H1 (cell line): ENCODE data around the gene PLPPR1. TPM values are rescaled to one million over a fixed set of nuclear protein-coding genes. Genes with fewer than 3 reads are reported as not detected.

Experiments used
- CHD7 ChIP-seq: fragments of 300-600 bp; sonication (generic); IDR thresholded peaks from 2 replicates; pipeline ENCODE4 v1.7.1; 2012; ENCODE audit warnings: low read length, moderate library complexity, mild to moderate bottlenecking, inconsistent platforms; ENCODE audit not compliant: insufficient replicate concordance
- E2F6 ChIP-seq: IDR thresholded peaks from 2 replicates; pipeline ENCODE4 v1.6.1; 2012; ENCODE audit warnings: inconsistent platforms
- GTF2F1 ChIP-seq: IDR thresholded peaks from 2 replicates; pipeline ENCODE4 v1.6.1; 2012; ENCODE audit warnings: low read depth, low read length, improper control_type of control experiment, borderline replicate concordance
- HDAC2 ChIP-seq, 2 experiments: fragments of 300-600 bp in 1 of 2; sonication (generic) in 1 of 2; IDR thresholded peaks; 2 replicates each; pipeline ENCODE4 v1.6.1; 2011 to 2012; ENCODE audit warnings: low read depth in 2 of 2, low read length in 2 of 2, mild to moderate bottlenecking in 2 of 2, moderate library complexity in 2 of 2, borderline replicate concordance in 1 of 2, inconsistent platforms in 1 of 2
- NANOG ChIP-seq: IDR thresholded peaks from 2 replicates; pipeline ENCODE4 v1.6.1; 2011; ENCODE audit warnings: low read length, low read depth, mild to moderate bottlenecking, inconsistent platforms; ENCODE audit not compliant: insufficient read depth, poor library complexity, severe bottlenecking
- POLR2A ChIP-seq, 2 experiments: IDR thresholded peaks; 1 replicate in 1 of 2; 2 replicates in 1 of 2; pipeline ENCODE4 v1.6.1; 2011; ENCODE audit warnings: low read depth in 2 of 2, low read length in 2 of 2, mild to moderate bottlenecking in 2 of 2; ENCODE audit errors: control extremely low read depth in 1 of 2
- POLR2AphosphoS5 ChIP-seq: IDR thresholded peaks from 2 replicates; pipeline ENCODE4 v1.6.1; 2011; ENCODE audit warnings: low read depth, low read length
- SIN3A ChIP-seq, 2 experiments: IDR thresholded peaks in 1 of 2; conservative IDR thresholded peaks in 1 of 2; 2 replicates each; pipeline ENCODE4 v1.6.1; 2011 to 2012; ENCODE audit warnings: low read length in 2 of 2, improper control_type of control experiment in 1 of 2, low read depth in 1 of 2, mild to moderate bottlenecking in 1 of 2
- SRF ChIP-seq: IDR thresholded peaks from 2 replicates; pipeline ENCODE4 v1.6.1; 2011; ENCODE audit warnings: mild to moderate bottlenecking, low read depth, low read length, moderate library complexity
- TAF1 ChIP-seq: IDR thresholded peaks from 2 replicates; pipeline ENCODE4 v1.6.1; 2011; ENCODE audit warnings: mild to moderate bottlenecking, low read depth, low read length
- ZNF274 ChIP-seq: IDR thresholded peaks from 2 replicates; pipeline ENCODE4 v1.7.0; 2012; ENCODE audit warnings: low read length, borderline replicate concordance; ENCODE audit errors: extremely low read depth
- polyA plus RNA-seq, 7 experiments: library from polyadenylated mRNA; depleted of rRNA in 3 of 7; stranded (reverse) in 5 of 7; unstranded in 2 of 7; fragments of >200 nt in 5 of 7; fragments of 200-250 nt in 2 of 7; gene quantifications; 1 replicate in 5 of 7; 2 replicates in 1 of 7; 4 replicates in 1 of 7; pipeline versions ENCODE4 v1.2.1 to v1.2.3, GENCODE V29; 2011 to 2013; ENCODE audit warnings: missing spikeins in 2 of 7, mixed read lengths in 2 of 7
- total RNA-seq: library from RNA; stranded (reverse); fragmentation: NEBNext Ultra II Directional; extraction: Animal tissue kit (Norgen Biotek cat#: 25700); gene quantifications from 2 replicates; pipeline ENCODE4 v1.2.1, GENCODE V29; 2021

The PLPPR1 gene
- total and polyA plus RNA-seq, 2 of the 8 experiments (the other 6 are each of a cell fraction or from before 2014, with no cell fraction given) = 1.4 to 1.8 TPM

- TF ChIP-seq CHD7 = no peak
- TF ChIP-seq ZNF274 = no peak
- no peak for TF ChIP-seq E2F6
- TF ChIP-seq SIN3A (conservative IDR thresholded peaks at IDR 0.05 in 1 of 2, IDR thresholded peaks at IDR 0.05 in 1 of 2; ENCODE audit: low read depth in 1 of 2, low read length in 2 of 2) = no peak
- TF ChIP-seq NANOG = no peak
- TF ChIP-seq TAF1 = no peak
- no peak for TF ChIP-seq POLR2AphosphoS5
- no peak for TF ChIP-seq POLR2A (IDR thresholded peaks at IDR 0.05; ENCODE audit: control extremely low read depth in 1 of 2, low read depth in 2 of 2, low read length in 2 of 2)
- TF ChIP-seq HDAC2 (IDR thresholded peaks at IDR 0.05; ENCODE audit: borderline replicate concordance in 1 of 2, low read depth in 2 of 2, low read length in 2 of 2) = no peak
- TF ChIP-seq GTF2F1 = no peak
- TF ChIP-seq SRF = no peak
These were observed 22.1 kb downstream of the PLPPR1 start (continued) for GRCh38 chr9:101050650-101051049.
